Esophagus squamous epithelium (tissue), 4 donors: Measurements from ENCODE around the gene HLF.

Experiments used
- CTCF ChIP-seq, 6 experiments: fragments of 450-650 bp in 4 of 6; fragments of 200-600 bp in 2 of 6; sonication (generic) in 2 of 6; IDR thresholded peaks; one replicate each; pipeline ENCODE4 v1.5.1; 2016 to 2019; ENCODE audit warnings: antibody characterized with exemption in 6 of 6, mild to moderate bottlenecking in 4 of 6, moderate library complexity in 4 of 6
- POLR2A ChIP-seq, 4 donors: fragments of 450-650 bp; IDR thresholded peaks; one replicate each; pipeline ENCODE4 v1.6.1; 2017; ENCODE audit warnings: antibody characterized with exemption in 4 of 4, mild to moderate bottlenecking in 4 of 4, moderate library complexity in 3 of 4

GRCh38 chr17:55289106-55289446, 24.3 kb downstream of the HLF start:
- no peak for TF ChIP-seq POLR2A (IDR thresholded peaks at IDR 0.05)
- TF ChIP-seq CTCF (IDR thresholded peaks at IDR 0.05), result no peak
